HEK293T (cell line): ENCODE data around the gene PLCL2.

Experiments
- CTCF ChIA-PET: fragments of 350-600 bp; formaldehyde crosslinking; extraction: SDS; loops from one replicate; lab custom pipeline; 2021; ENCODE audit warnings: antibody characterized with exemption, inconsistent platforms; lab: Yijun Ruan, JAX
- POLR2A ChIA-PET: fragments of 350-600 bp; formaldehyde crosslinking; extraction: SDS; loops from one replicate; lab custom pipeline; 2020; ENCODE audit warnings: antibody characterized with exemption, inconsistent platforms; lab: Yijun Ruan, JAX
- DNase-seq: peaks from one replicate; pipeline ENCODE4 v3.0.0; 2012; ENCODE audit warnings: mixed read lengths; ENCODE audit errors: extremely low spot score
- ARNT ChIP-seq: fragments of 450-650 bp; IDR thresholded peaks from 2 replicates; pipeline ENCODE4 v1.6.1; 2017; ENCODE audit warnings: mild to moderate bottlenecking
- BHLHE40 ChIP-seq: fragments of 450-650 bp; IDR thresholded peaks from 2 replicates; pipeline ENCODE4 v1.6.1; 2016; ENCODE audit warnings: mild to moderate bottlenecking, moderate library complexity, borderline replicate concordance
- CTBP1 ChIP-seq: fragments of 450-650 bp; IDR thresholded peaks from 2 replicates; pipeline ENCODE4 v1.6.1; 2016; ENCODE audit warnings: borderline replicate concordance
- ELF4 ChIP-seq: fragments of 450-650 bp; IDR thresholded peaks from 2 replicates; pipeline ENCODE4 v1.6.1; 2017; ENCODE audit warnings: antibody characterized with exemption
- FOXA1 ChIP-seq: fragments of 450-650 bp; IDR thresholded peaks from 2 replicates; pipeline ENCODE4 v1.6.1; 2016; ENCODE audit warnings: mild to moderate bottlenecking
- FOXK2 ChIP-seq: fragments of 450-650 bp; IDR thresholded peaks from 2 replicates; pipeline ENCODE4 v1.6.1; 2016; ENCODE audit warnings: mild to moderate bottlenecking
- FOXM1 ChIP-seq: fragments of 450-650 bp; IDR thresholded peaks from 2 replicates; pipeline ENCODE4 v1.6.1; 2017; ENCODE audit warnings: mild to moderate bottlenecking, borderline replicate concordance
- HDGF ChIP-seq: fragments of 450-650 bp; IDR thresholded peaks from 2 replicates; pipeline ENCODE4 v1.6.1; 2017; ENCODE audit warnings: antibody characterized with exemption, borderline replicate concordance
- L3MBTL2 ChIP-seq: fragments of 450-650 bp; conservative IDR thresholded peaks from 2 replicates; pipeline ENCODE4 v1.6.1; 2016; ENCODE audit warnings: mild to moderate bottlenecking
- LEF1 ChIP-seq: fragments of 450-650 bp; IDR thresholded peaks from 2 replicates; pipeline ENCODE4 v1.6.1; 2017; ENCODE audit warnings: mild to moderate bottlenecking, borderline replicate concordance
- NFRKB ChIP-seq: fragments of 450-650 bp; IDR thresholded peaks from 2 replicates; pipeline ENCODE4 v1.6.1; 2016; ENCODE audit warnings: mild to moderate bottlenecking, moderate library complexity
- SP1 ChIP-seq: fragments of 450-650 bp; IDR thresholded peaks from 2 replicates; pipeline ENCODE4 v1.6.1; 2017
- SUZ12 ChIP-seq: fragments of 450-650 bp; IDR thresholded peaks from 2 replicates; pipeline ENCODE4 v1.6.1; 2016; ENCODE audit warnings: mild to moderate bottlenecking
- TARDBP ChIP-seq: fragments of 450-650 bp; IDR thresholded peaks from 2 replicates; pipeline ENCODE4 v1.6.1; 2016
- ZNF384 ChIP-seq: fragments of 450-650 bp; IDR thresholded peaks from 2 replicates; pipeline ENCODE4 v1.6.1; 2016
- TF ChIP-seq, protein P1 (sequence below): fragments of 450-650 bp; IDR thresholded peaks from 2 replicates; pipeline ENCODE4 v1.6.1; 2016

The PLCL2 gene

DNA sequence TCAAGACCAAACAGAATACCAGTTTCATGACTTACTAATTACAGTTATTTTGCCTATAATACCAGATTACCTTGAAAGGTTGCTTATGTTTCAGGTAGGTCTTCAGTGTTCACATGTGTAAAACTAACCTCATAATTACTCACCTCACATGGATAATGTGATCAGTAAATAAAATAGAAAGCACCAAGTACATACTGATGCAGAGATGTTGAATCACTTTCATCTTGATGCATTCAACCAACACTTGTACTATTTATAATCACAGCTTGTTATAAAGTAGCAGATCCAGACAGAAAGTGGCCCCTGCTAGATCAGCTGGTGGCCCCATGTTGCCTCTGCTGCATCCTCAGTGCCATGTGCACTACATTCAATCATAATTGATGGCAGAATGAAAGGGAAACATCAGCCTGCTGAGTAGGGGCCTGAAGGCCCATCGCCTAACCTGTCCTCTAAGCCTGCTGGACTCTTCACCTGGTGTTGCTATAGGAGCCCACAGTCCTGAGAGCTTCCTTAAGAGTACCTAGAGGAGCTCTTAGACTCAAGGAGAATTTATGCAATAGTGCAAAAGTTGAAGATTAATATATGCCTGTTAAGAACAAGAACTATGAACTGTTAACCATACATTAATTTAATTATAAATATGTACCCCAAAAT is 154.3 kb downstream of the PLCL2 start:
- CTCF ChIA-PET, result interaction anchor here (1.6 kb wide), 1 partner anchor 155 kb away, joined by 5 read pairs; no protein-coding TSS in a partner anchor
- no peak for TF ChIP-seq LEF1
- TF ChIP-seq L3MBTL2, result no peak
- TF ChIP-seq NFRKB, result no peak
- no peak for TF ChIP-seq SP1
- no peak for TF ChIP-seq TARDBP
- TF ChIP-seq BHLHE40, result no peak
- no peak for TF ChIP-seq CTBP1
- TF ChIP-seq HDGF, result no peak
- TF ChIP-seq ZNF384, result no peak
- TF ChIP-seq ARNT, result no peak
- TF ChIP-seq SUZ12, result no peak

GRCh38 chr3:17039594-17039993 is 154.8 kb downstream of the PLCL2 start:
- no peak for DNase-seq
- CTCF ChIA-PET, result interaction anchor here (0.5 to 1.6 kb wide), 2 partner anchors 156 to 531 kb away, joined by 5 read pairs; no protein-coding TSS in a partner anchor
- POLR2A ChIA-PET, result interaction anchor here (1.0 kb wide), 1 partner anchor 156 kb away, joined by 3 read pairs; no protein-coding TSS in a partner anchor
- no peak for TF ChIP-seq HDGF
- TF ChIP-seq LEF1, result no peak
- TF ChIP-seq FOXM1, result no peak
- TF ChIP-seq FOXK2, result no peak
- TF ChIP-seq L3MBTL2, result no peak
- TF ChIP-seq, protein P1, sequence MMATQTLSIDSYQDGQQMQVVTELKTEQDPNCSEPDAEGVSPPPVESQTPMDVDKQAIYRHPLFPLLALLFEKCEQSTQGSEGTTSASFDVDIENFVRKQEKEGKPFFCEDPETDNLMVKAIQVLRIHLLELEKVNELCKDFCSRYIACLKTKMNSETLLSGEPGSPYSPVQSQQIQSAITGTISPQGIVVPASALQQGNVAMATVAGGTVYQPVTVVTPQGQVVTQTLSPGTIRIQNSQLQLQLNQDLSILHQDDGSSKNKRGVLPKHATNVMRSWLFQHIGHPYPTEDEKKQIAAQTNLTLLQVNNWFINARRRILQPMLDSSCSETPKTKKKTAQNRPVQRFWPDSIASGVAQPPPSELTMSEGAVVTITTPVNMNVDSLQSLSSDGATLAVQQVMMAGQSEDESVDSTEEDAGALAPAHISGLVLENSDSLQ, result no peak
- no peak for TF ChIP-seq BHLHE40
- TF ChIP-seq ELF4, result no peak
- no peak for TF ChIP-seq CTBP1
- no peak for TF ChIP-seq SUZ12

More for the DNA sequence above, 154.3 kb downstream of the PLCL2 start:
- DNase-seq, result no peak
- POLR2A ChIA-PET, result no interaction called here

GRCh38 chr3:17040322-17040989 is 155.7 kb downstream of the PLCL2 start:
- no peak for DNase-seq
- TF ChIP-seq ELF4 (no peak), ARNT (no peak), BHLHE40 (no peak), NFRKB (no peak), FOXA1 (no peak), SUZ12 (no peak), TARDBP (no peak), HDGF (no peak), L3MBTL2 (no peak), CTBP1 (no peak), FOXK2 (no peak), ZNF384 (no peak), LEF1 (no peak), SP1 (no peak), FOXM1 (no peak)
- TF ChIP-seq, protein P1, result no peak
- POLR2A ChIA-PET, result interaction anchor here (0.8 to 1.0 kb wide), 2 partner anchors 25 to 157 kb away, joined by 3 read pairs; no protein-coding TSS in a partner anchor
- CTCF ChIA-PET, result interaction anchor here (0.5 to 1.6 kb wide), 3 partner anchors 46 to 157 kb away, joined by 3 to 5 read pairs (median 3); no protein-coding TSS in a partner anchor

DNA sequence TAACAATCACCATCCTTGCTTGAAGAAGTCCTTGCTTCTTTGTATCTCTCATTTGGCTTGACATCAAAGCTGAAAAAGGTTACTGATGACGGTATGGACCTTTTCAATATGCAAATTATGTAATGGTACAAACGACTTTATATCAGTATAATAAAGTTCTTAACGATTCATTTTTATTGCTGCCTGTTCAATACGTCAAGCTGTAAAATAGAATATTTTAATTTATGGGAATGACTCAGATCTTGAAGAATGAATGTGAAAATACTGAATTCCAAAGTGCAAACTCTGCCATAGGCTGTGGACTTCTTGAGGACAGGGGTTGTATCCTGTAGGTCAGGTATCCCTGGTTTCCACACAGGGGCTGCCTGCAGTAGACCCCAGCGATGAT is 156.2 kb downstream of the PLCL2 start:
- ChIA-PET CTCF (interaction anchor here (1.6 kb wide), 1 partner anchor 157 kb away, joined by 5 read pairs; no protein-coding TSS in a partner anchor), POLR2A (interaction anchor here (0.8 to 1.0 kb wide), 2 partner anchors 24 to 157 kb away, joined by 3 read pairs; no protein-coding TSS in a partner anchor)
- DNase-seq, result no peak
- TF ChIP-seq LEF1, result no peak
- TF ChIP-seq SUZ12, result no peak
- no peak for TF ChIP-seq FOXM1
- no peak for TF ChIP-seq SP1
- TF ChIP-seq, protein P1, result no peak
- no peak for TF ChIP-seq ARNT
- TF ChIP-seq CTBP1, result no peak

DNA sequence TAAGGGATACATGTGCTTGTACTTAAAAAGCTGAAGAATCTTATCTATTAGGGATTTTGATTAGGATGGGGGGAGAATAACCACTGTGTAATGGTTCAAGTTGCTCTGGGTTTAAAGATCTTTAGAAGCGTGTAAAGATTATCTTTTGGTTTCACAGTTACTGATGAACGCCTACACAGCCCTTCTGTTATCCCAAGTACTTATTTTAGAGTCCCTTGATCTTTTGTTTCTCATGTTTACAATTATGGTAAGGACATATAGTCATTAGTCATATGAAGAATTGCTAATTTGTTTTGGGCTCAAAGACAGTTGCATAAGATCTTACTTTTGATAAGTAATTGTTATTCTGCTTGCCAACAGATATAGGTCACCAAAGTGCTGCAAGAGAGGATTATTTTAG is 160.1 kb downstream of the PLCL2 start:
- ChIA-PET POLR2A (no interaction called here), CTCF (no interaction called here)
- no peak for DNase-seq

More for the DNA sequence above, 160.1 kb downstream of the PLCL2 start:
- no peak for TF ChIP-seq SUZ12
- no peak for TF ChIP-seq ARNT
- no peak for TF ChIP-seq HDGF
- no peak for TF ChIP-seq NFRKB
- no peak for TF ChIP-seq ELF4
- no peak for TF ChIP-seq L3MBTL2
- TF ChIP-seq FOXK2, result no peak
- no peak for TF ChIP-seq ZNF384
- TF ChIP-seq CTBP1, result no peak
- TF ChIP-seq FOXA1, result no peak
- no peak for TF ChIP-seq LEF1
- TF ChIP-seq TARDBP, result no peak
